ENCODE data around the gene MUSK. TPM values are rescaled to one million over a fixed set of nuclear protein-coding genes. Genes with fewer than 3 reads are reported as not detected.

Gene MUSK
- total RNA-seq, 1 donor from 2014 or later = under 0.01 TPM

- DNase-seq (ENCODE audit: low read depth) = no peak
- H3K36me3 ChIP-seq (ENCODE audit: control insufficient read depth, insufficient read depth, low read length) = no peaks in the 10 kb centered on the region
- no peak for TF ChIP-seq CTCF (IDR thresholded peaks at IDR 0.05; ENCODE audit: insufficient read depth, low read length, severe bottlenecking)
- no peak overlapping the region for H3K4me3 ChIP-seq (ENCODE audit: low read depth, low read length)
- FAIRE-seq = no peak
- no peaks in the 10 kb centered on the region for H3K27me3 ChIP-seq (ENCODE audit: control insufficient read depth, insufficient read depth, low read length)
Measured at GRCh38 chr9:110835859-110836271, 167.3 kb downstream of the MUSK start.

- Histone ChIP-seq H3K27me3 (ENCODE audit: control insufficient read depth, insufficient read depth, low read length) (no peaks in the 10 kb centered on the region), H3K36me3 (ENCODE audit: control insufficient read depth, insufficient read depth, low read length) (no peaks in the 10 kb centered on the region), H3K4me3 (ENCODE audit: low read depth, low read length) (no peak overlapping the region)
- TF ChIP-seq CTCF (IDR thresholded peaks at IDR 0.05; ENCODE audit: insufficient read depth, low read length, severe bottlenecking) = no peak
- DNase-seq (ENCODE audit: low read depth) = peak; percentile 56
- no peak for FAIRE-seq
Measured at GRCh38 chr9:110837401-110838005, 168.9 kb downstream of the MUSK start.

GRCh38 chr9:110842169-110842568 is 173.6 kb downstream of the MUSK start:
- DNase-seq (ENCODE audit: low read depth) (peak; percentile 63), FAIRE-seq (no peak)
- H3K27me3 ChIP-seq (ENCODE audit: control insufficient read depth, insufficient read depth, low read length) = no peaks in the 10 kb centered on the region
- H3K36me3 ChIP-seq (ENCODE audit: control insufficient read depth, insufficient read depth, low read length) = no peaks in the 10 kb centered on the region
- TF ChIP-seq CTCF (IDR thresholded peaks at IDR 0.05; ENCODE audit: insufficient read depth, low read length, severe bottlenecking) = no peak
- H3K4me3 ChIP-seq (ENCODE audit: low read depth, low read length) = no peak overlapping the region

GRCh38 chr9:110842986-110843385 is 174.4 kb downstream of the MUSK start:
- Histone ChIP-seq H3K4me3 (ENCODE audit: low read depth, low read length) (no peak overlapping the region), H3K27me3 (ENCODE audit: control insufficient read depth, insufficient read depth, low read length) (no peaks in the 10 kb centered on the region), H3K36me3 (ENCODE audit: control insufficient read depth, insufficient read depth, low read length) (no peaks in the 10 kb centered on the region)
- FAIRE-seq = no peak
- no peak for DNase-seq (ENCODE audit: low read depth)
- no peak for TF ChIP-seq CTCF (IDR thresholded peaks at IDR 0.05; ENCODE audit: insufficient read depth, low read length, severe bottlenecking)

- no peak for FAIRE-seq
- TF ChIP-seq CTCF (IDR thresholded peaks at IDR 0.05; ENCODE audit: insufficient read depth, low read length, severe bottlenecking) = no peak
- no peak for DNase-seq (ENCODE audit: low read depth)
- H3K27me3 ChIP-seq (ENCODE audit: control insufficient read depth, insufficient read depth, low read length) = no peaks in the 10 kb centered on the region
- H3K36me3 ChIP-seq (ENCODE audit: control insufficient read depth, insufficient read depth, low read length) = no peaks in the 10 kb centered on the region
- H3K4me3 ChIP-seq (ENCODE audit: low read depth, low read length) = no peak overlapping the region
Measured at GRCh38 chr9:110844121-110844520, 175.5 kb downstream of the MUSK start.

- no peak for DNase-seq (ENCODE audit: low read depth)
- H3K36me3 ChIP-seq (ENCODE audit: control insufficient read depth, insufficient read depth, low read length) = no peaks in the 10 kb centered on the region
- no peak for TF ChIP-seq CTCF (IDR thresholded peaks at IDR 0.05; ENCODE audit: insufficient read depth, low read length, severe bottlenecking)
- no peak overlapping the region for H3K4me3 ChIP-seq (ENCODE audit: low read depth, low read length)
- H3K27me3 ChIP-seq (ENCODE audit: control insufficient read depth, insufficient read depth, low read length) = no peaks in the 10 kb centered on the region
- FAIRE-seq = no peak
Measured at GRCh38 chr9:110846215-110846614, 177.6 kb downstream of the MUSK start.
